ENCODE data around the gene CACNA1I.

Gene CACNA1I

GRCh38 chr22:39618996-39619530, 48.5 kb downstream of the CACNA1I start:
- no peak for DNase-seq (ENCODE audit: extremely low spot score)
- CTCF ChIA-PET = no interaction called here
- POLR2A ChIA-PET = no interaction called here
- no peak for TF ChIP-seq ARNT (IDR thresholded peaks at IDR 0.05)
- no peak for TF ChIP-seq LEF1 (IDR thresholded peaks at IDR 0.05; ENCODE audit: borderline replicate concordance)

GRCh38 chr22:39620924-39621690, 50.6 kb downstream of the CACNA1I start:
- CTCF ChIA-PET = interaction anchor here (0.7 to 1.9 kb wide), 3 partner anchors 9 to 403 kb away, joined by 3 to 7 read pairs (median 3); no protein-coding TSS in a partner anchor
- no peak for DNase-seq (ENCODE audit: extremely low spot score)
- TF ChIP-seq LEF1 (IDR thresholded peaks at IDR 0.05; ENCODE audit: borderline replicate concordance) (no peak), ZNF384 (IDR thresholded peaks at IDR 0.05) (no peak), BHLHE40 (IDR thresholded peaks at IDR 0.05; ENCODE audit: borderline replicate concordance) (no peak), NFRKB (IDR thresholded peaks at IDR 0.05) (no peak), L3MBTL2 (conservative IDR thresholded peaks at IDR 0.05) (no peak), FOXA1 (IDR thresholded peaks at IDR 0.05) (no peak), ELF4 (IDR thresholded peaks at IDR 0.05) (no peak), TARDBP (IDR thresholded peaks at IDR 0.05) (no peak), HDGF (IDR thresholded peaks at IDR 0.05; ENCODE audit: borderline replicate concordance) (no peak), ARNT (IDR thresholded peaks at IDR 0.05) (no peak), SP1 (IDR thresholded peaks at IDR 0.05) (no peak), CTBP1 (IDR thresholded peaks at IDR 0.05; ENCODE audit: borderline replicate concordance) (no peak)
- POLR2A ChIA-PET = no interaction called here

GRCh38 chr22:39621826-39622225, 51.3 kb downstream of the CACNA1I start:
- TF ChIP-seq TARDBP (IDR thresholded peaks at IDR 0.05) = no peak
- POLR2A ChIA-PET = no interaction called here
- CTCF ChIA-PET = interaction anchor here (1.1 to 1.9 kb wide), 2 partner anchors 8 to 403 kb away, joined by 3 to 7 read pairs; no protein-coding TSS in a partner anchor
- no peak for DNase-seq (ENCODE audit: extremely low spot score)

- CTCF ChIA-PET = no interaction called here
- TF ChIP-seq HDGF (IDR thresholded peaks at IDR 0.05; ENCODE audit: borderline replicate concordance) (no peak), ZNF384 (IDR thresholded peaks at IDR 0.05) (no peak)
- peak; percentile 85 for DNase-seq (ENCODE audit: extremely low spot score)
- POLR2A ChIA-PET = no interaction called here
Measured at GRCh38 chr22:39622881-39623367, 52.4 kb downstream of the CACNA1I start.

GRCh38 chr22:39623603-39624500, 53.3 kb downstream of the CACNA1I start:
- DNase-seq (ENCODE audit: extremely low spot score) = no peak
- TF ChIP-seq FOXA1 (IDR thresholded peaks at IDR 0.05) = no peak
- no peak for TF ChIP-seq L3MBTL2 (conservative IDR thresholded peaks at IDR 0.05)
- no peak for TF ChIP-seq NFRKB (IDR thresholded peaks at IDR 0.05)
- no peak for TF ChIP-seq FOXM1 (IDR thresholded peaks at IDR 0.05; ENCODE audit: borderline replicate concordance)
- TF ChIP-seq HDGF (IDR thresholded peaks at IDR 0.05; ENCODE audit: borderline replicate concordance) = no peak
- no peak for TF ChIP-seq TARDBP (IDR thresholded peaks at IDR 0.05)
- no peak for TF ChIP-seq ZNF384 (IDR thresholded peaks at IDR 0.05)
- no peak for TF ChIP-seq PKNOX1 (IDR thresholded peaks at IDR 0.05)
- no peak for TF ChIP-seq CTBP1 (IDR thresholded peaks at IDR 0.05; ENCODE audit: borderline replicate concordance)
- ChIA-PET POLR2A (interaction anchor here (0.6 kb wide), 1 partner anchor 595 kb away, joined by 3 read pairs; no protein-coding TSS in a partner anchor), CTCF (interaction anchor here (0.7 kb wide), 1 partner anchor 268 kb away, joined by 3 read pairs; no protein-coding TSS in a partner anchor)

GRCh38 chr22:39624501-39624821, 53.9 kb downstream of the CACNA1I start:
- TF ChIP-seq ZNF384 (IDR thresholded peaks at IDR 0.05) (no peak), HDGF (IDR thresholded peaks at IDR 0.05; ENCODE audit: borderline replicate concordance) (no peak), PKNOX1 (IDR thresholded peaks at IDR 0.05) (no peak), L3MBTL2 (conservative IDR thresholded peaks at IDR 0.05) (no peak), ARNT (IDR thresholded peaks at IDR 0.05) (no peak), FOXM1 (IDR thresholded peaks at IDR 0.05; ENCODE audit: borderline replicate concordance) (no peak), BHLHE40 (IDR thresholded peaks at IDR 0.05; ENCODE audit: borderline replicate concordance) (no peak), SUZ12 (IDR thresholded peaks at IDR 0.05) (no peak), SP1 (IDR thresholded peaks at IDR 0.05) (no peak), FOXK2 (IDR thresholded peaks at IDR 0.05) (no peak), CTBP1 (IDR thresholded peaks at IDR 0.05; ENCODE audit: borderline replicate concordance) (no peak), ELF4 (IDR thresholded peaks at IDR 0.05) (no peak), TARDBP (IDR thresholded peaks at IDR 0.05) (no peak), FOXA1 (IDR thresholded peaks at IDR 0.05) (no peak), LEF1 (IDR thresholded peaks at IDR 0.05; ENCODE audit: borderline replicate concordance) (no peak), NFRKB (IDR thresholded peaks at IDR 0.05) (no peak)
- ChIA-PET POLR2A (interaction anchor here (0.6 kb wide), 1 partner anchor 595 kb away, joined by 3 read pairs; no protein-coding TSS in a partner anchor), CTCF (interaction anchor here (0.7 kb wide), 1 partner anchor 268 kb away, joined by 3 read pairs; no protein-coding TSS in a partner anchor)
- no peak for DNase-seq (ENCODE audit: extremely low spot score)
